VCaP (cell line): ENCODE results near the gene RNU1-3.
"Not testable (repeated sequence)": the region's sequence is repeated elsewhere in the genome, so short reads cannot be mapped to it uniquely, and the experiment has no call there.

Source experiments
- H3K27ac ChIP-seq: fragments of 450-650 bp; 2 replicates; pipeline ENCODE4 v1.5.1; 2017
- CTCF ChIP-seq: fragments of 450-650 bp; conservative IDR thresholded peaks from 2 replicates; pipeline ENCODE4 v1.5.1; 2017; ENCODE audit warnings: mild to moderate bottlenecking, moderate library complexity

Gene RNU1-3

DNA sequence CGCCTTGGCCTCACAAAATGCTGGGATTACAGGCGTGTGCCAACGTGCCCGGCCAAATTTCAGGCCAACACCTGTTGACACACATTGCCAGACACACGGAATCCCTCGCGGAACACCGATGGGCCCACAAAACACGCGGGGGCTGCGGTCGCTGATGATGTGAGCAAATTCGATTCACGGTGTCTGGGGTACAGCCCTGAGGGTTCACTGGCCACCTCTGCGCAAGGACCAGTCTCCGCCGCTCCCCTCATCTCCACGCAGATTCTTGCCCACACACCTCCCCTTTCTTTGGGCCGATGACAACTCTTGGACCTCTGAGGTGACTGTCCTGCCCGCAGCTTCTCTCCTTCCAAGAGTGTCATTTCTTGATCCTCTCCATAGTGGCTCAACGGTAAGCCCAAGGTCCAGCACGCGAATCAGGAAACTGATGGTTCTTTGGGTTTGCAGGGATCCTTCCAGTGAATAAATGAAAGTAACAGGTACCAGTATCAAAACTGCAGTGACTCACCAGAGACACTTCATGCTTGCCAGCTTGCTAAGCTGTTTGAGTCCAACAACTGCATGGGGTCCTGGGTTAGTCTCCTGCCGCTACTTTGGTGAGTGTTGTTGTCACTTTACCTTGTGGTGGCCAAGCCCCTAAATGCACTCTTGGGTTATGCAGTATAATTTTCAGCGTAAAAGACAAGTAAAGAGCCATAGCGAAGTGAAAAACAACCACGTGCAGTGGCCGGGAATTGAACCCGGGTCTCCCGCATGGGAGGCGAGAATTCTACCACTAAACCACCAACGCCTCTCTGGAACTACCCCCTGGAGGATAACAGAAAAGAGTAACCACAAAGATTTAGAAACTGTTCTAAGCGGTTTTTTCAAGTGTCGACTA is 11.0 kb upstream of the RNU1-3 start:
- H3K27ac ChIP-seq: no peak overlapping the region
- no peak for TF ChIP-seq CTCF

GRCh38 chr1:16676661-16677523 is 10.1 kb upstream of the RNU1-3 start:
- H3K27ac ChIP-seq: not testable (repeated sequence)

DNA sequence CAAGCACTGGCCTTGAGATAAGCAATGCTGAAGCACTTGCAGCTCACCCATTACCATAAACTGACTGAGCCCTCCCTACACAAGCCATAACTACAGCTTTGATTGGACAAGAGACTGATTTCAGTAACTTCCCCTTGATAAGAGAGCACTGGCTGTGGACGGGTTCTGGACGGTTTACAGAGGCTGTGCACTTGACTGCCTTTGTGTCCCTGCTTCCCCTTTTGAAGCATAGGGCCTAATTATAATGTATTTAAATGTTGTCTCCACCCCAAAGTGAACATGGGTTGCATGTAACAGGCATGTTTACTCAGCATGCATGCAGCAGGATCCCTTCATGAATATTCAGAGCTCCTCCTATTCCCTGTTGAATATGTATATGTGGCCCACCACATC is 8.4 kb upstream of the RNU1-3 start:
- not testable (repeated sequence) for H3K27ac ChIP-seq

GRCh38 chr1:16673976-16674375 is 7.2 kb upstream of the RNU1-3 start:
- not testable (repeated sequence) for H3K27ac ChIP-seq

DNA sequence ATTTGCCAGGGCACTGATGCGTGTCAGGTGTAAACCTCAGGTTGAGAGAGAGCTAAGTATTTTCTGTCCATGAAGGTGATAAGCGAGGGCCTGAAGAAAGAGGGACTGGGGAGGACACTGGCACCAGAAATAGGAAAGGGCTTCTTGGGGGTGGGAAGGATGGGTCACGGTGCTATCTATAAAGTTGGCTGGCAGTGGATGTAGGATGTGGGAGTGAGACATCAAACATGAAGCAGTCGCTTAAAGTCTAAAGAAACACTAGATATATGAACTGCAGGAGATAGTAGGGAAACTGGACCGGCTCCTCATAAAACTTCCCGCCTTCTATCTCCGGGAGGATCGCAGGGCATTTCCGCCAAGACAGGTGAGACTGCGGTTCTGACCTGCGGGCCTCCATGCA is 912 bp downstream of the RNU1-3 start:
- H3K27ac ChIP-seq: not testable (repeated sequence)

DNA sequence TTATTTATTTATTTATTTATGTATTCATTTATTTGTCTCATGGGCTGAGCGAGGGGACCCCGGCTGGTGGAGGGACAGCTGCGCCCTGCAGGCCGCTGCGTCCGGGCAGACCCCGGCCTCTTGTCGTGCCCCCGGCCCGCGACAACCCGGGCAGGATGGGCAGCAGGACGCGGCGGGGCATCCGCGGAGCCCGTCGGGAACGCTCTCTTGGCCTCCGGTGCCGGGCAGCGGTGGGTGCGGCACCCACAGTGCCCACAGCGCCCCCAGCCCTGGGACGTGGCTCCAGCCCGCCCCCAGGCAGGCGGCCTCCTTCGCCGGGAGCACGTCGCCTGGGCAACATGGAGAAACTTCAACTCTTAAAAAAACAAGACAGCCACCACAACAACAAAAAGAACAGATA is 8.5 kb downstream of the RNU1-3 start:
- H3K27ac ChIP-seq: not testable (repeated sequence)

- H3K27ac ChIP-seq: not testable (repeated sequence)
Observed at GRCh38 chr1:16656981-16657683, 9.6 kb downstream of the RNU1-3 start.

DNA sequence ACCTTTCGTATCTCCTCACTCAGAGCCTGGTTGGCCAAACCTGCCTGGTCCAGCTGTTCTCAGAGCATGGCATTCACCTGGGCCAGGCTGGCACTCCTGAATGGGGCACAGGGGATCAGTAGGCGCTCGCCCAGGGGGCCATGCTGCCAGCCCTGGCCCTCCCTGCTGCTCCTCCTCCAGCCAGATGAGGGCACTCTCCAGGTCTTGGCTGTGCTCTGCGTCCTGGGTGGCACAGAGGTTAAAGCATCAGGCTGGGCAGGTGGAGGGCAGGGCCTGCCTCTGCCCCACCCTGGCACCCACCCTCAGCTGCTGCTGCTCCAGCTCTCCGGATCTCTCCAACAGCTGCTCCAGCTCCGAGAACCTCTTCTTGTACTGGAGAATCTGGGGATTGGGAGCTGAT is 10.2 kb downstream of the RNU1-3 start:
- H3K27ac ChIP-seq: not testable (repeated sequence)

DNA sequence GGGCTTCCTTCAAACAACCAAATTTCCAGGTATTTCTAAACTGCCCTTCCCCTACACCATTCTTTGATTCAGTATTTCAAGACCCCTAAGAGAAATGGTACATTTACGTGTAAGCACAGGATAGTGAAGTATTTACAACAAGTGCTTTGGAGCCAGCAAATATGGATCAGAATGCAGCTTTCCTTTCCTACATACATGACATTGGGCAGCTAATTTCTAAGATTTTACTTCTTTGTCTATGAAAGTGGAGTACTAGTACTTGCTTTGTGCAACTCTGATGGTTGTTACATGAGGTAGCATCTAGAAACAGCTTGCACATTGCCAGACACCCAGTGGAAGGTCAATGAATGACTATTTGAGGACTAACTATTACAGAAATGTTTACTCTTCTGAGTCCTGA is 15.2 kb downstream of the RNU1-3 start:
- 0 out of 2 replicates have a peak, but pooled peaks have one; percentile 28 for TF ChIP-seq CTCF
- H3K27ac ChIP-seq: not testable (repeated sequence)

DNA sequence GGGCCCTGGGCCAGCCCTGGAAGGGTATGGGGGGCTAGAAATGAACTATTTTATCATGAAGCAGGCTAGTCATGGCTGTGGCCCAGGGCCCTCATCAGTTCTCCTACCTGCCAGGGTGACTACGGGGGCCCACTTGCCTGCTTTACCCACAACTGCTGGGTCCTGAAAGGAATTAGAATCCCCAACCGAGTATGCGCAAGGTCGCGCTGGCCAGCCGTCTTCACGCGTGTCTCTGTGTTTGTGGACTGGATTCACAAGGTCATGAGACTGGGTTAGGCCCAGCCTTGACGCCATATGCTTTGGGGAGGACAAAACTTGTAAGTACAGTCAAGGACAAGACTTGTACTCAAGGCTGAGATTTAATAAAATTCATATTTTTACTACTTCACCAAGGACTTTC is 16.8 kb downstream of the RNU1-3 start:
- not testable (repeated sequence) for H3K27ac ChIP-seq

DNA sequence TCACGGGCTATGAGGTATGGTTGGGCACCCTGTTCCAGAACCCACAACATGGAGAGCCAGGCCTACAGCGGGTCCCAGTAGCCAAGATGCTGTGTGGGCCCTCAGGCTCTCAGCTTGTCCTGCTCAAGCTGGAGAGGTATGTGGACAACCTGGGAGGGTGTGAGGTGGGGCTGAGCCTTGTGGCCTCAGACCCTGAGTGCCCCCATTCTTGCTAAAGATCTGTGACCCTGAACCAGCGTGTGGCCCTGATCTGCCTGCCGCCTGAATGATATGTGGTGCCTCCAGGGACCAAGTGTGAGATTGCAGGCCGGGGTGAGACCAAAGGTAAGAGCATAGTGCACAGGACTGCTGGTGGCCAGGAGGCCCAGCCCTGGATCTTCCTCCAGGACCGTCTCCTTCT is 17.4 kb downstream of the RNU1-3 start:
- H3K27ac ChIP-seq: not testable (repeated sequence)

GRCh38 chr1:16648756-16649155 is 18.0 kb downstream of the RNU1-3 start:
- not testable (repeated sequence) for H3K27ac ChIP-seq

DNA sequence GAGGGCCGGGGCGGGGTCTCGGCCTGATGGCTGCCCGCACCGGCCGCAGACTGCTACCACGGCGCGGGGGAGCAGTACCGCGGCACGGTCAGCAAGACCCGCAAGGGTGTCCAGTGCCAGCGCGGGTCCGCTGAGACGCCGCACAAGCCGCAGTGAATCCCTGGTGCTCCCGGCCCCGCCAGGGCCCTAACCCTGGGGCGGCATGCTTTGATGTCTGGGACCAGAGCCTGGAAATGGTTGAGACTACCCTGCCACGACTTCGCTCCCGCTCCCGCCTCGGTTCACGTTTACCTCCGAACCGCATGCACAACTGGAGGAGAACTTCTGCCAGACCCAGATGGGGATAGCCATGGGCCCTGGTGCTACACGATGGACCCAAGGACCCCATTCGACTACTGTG is 18.5 kb downstream of the RNU1-3 start:
- H3K27ac ChIP-seq: not testable (repeated sequence)

DNA sequence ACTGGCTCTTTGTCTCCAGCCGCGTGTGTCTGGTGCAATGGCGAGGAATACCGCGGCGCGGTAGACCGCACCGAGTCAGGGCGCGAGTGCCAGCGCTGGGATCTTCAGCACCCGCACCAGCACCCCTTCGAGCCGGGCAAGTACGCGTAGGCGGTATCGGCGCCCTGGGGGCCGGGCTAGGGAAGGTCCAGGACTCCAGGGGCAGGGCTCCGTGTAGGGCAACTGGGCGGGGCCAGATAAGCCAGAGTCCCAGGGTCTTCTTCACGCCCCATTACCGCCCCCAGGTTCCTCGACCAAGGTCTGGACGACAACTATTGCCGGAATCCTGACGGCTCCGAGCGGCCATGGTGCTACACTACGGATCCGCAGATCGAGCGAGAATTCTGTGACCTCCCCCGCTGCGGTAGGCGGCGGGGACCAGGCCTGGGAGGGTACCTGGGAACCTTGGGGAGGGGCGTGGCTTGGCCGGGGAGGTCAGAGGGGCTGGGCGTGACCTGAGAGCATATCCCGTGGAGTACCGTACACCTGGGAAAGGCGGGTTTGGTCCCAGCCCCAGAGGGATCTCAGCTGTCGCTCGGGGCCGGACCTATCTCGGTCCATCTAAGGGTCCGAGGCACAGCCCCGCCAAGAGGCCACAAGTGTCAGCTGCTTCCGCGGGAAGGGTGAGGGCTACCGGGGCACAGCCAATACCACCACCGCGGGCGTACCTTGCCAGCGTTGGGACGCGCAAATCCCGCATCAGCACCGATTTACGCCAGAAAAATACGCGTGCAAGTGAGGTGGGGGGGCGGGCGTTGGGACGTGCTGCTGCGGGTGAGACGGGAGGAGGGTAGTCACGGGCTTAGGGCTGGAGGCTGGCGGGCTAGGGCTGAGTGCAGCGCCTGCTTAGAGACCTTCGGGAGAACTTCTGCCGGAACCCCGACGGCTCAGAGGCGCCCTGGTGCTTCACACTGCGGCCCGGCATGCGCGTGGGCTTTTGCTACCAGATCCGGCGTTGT is 19.3 kb downstream of the RNU1-3 start:
- not testable (repeated sequence) for H3K27ac ChIP-seq

- not testable (repeated sequence) for H3K27ac ChIP-seq
Observed at GRCh38 chr1:16646716-16647115, 20.0 kb downstream of the RNU1-3 start.

- not testable (repeated sequence) for H3K27ac ChIP-seq
Observed at GRCh38 chr1:16646061-16646664, 20.6 kb downstream of the RNU1-3 start.
